22Rv1 (cell line): ENCODE results near the gene APPL2.

Experiments
- CTCF ChIP-seq: fragments of 450-650 bp; IDR thresholded peaks from 2 replicates; pipeline ENCODE4 v1.5.1; 2017; ENCODE audit warnings: mild to moderate bottlenecking
- ZFX ChIP-seq: fragments of 450-650 bp; IDR thresholded peaks from 2 replicates; pipeline ENCODE4 v1.6.1; 2017; ENCODE audit warnings: antibody characterized with exemption, borderline replicate concordance

DNA sequence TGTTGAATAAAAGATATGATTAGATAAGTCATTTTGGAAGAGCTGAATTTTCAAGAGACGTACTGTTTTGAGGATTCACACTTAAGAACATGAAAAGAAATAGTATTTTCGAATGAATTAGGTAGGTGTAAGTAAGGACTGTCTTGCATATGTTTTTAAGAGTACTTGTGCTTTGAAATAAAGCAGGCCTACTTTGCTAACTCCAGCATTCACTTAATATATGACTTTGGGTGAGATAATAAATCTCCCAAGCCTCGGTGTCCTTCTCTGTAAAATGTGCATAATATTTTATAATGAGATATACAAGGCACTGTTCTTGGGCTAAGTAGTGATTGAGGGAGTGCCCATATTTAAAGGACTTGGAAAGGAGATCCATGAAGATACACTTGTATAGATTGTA lies 73.8 kb downstream of the APPL2 start:
- TF ChIP-seq CTCF = no peak
- TF ChIP-seq ZFX = no peak
